ENCODE data around the gene GATA6.

Gene GATA6
- 3.2 to 3.9 reads per million in 2 donors for total RNA-seq

DNA sequence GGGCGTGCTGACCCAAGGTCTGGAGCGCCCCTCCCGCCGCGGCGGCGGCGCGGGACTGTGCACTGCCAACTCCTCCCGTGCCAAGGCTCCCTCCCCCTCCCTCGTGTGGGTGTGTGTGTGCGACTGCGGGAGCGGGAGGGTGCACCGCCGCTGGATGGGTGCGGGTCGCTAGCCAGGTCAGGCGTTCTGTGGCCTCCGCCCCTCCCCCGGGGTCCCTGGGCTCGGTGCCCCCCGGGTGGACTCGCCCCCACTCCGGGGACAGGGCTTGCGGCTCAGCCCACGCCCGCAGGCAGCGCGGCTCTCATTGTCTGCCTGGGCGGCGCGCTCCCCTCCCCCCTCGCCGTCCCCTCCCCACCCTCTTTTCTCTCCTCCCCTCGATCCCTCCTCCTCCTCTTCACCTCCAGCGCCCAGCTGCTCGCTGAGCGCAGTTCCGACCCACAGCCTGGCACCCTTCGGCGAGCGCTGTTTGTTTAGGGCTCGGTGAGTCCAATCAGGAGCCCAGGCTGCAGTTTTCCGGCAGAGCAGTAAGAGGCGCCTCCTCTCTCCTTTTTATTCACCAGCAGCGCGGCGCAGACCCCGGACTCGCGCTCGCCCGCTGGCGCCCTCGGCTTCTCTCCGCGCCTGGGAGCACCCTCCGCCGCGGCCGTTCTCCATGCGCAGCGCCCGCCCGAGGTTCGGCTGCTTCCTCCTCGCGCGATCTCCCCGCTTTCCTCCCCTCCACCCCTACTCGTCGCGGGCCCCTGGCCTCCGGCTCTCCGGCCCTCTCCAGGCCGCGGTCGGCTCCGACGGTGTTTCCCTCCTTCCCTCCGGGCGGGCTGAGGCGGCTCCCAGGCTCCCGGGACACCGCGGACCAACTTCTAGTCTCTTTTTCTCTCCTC lies at the start of gene GATA6:
Gene GATA6 (plus strand): TSS at position 579 of the 878 bp plus-strand sequence. CDS start 1,556 bp downstream, outside the sequence.
- peak; percentile 37 for DNase-seq

DNA sequence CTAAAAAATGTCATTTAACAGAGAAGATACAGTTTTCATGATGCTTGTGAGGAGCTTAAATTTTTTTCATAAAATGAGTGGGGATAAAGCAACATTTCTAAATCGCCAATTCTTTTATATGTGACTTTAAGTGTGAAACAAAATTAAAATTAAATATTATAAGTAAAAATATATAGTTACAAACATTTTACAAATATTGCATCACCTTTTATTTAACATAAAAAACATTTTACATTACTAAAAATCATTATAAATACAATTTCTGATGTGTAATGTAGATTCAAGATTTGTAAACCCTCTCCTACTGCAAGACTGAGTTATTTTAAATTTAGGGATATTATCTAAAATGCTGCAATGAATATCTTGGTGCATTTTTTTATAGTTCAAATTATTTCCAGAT lies 44.4 kb upstream of the GATA6 start:
- DNase-seq, result no peak

- no peak for DNase-seq
Measured at GRCh38 chr18:22128954-22129353, 40.4 kb upstream of the GATA6 start.

GRCh38 chr18:22129778-22130177 lies 39.6 kb upstream of the GATA6 start:
- DNase-seq, result no peak

DNA sequence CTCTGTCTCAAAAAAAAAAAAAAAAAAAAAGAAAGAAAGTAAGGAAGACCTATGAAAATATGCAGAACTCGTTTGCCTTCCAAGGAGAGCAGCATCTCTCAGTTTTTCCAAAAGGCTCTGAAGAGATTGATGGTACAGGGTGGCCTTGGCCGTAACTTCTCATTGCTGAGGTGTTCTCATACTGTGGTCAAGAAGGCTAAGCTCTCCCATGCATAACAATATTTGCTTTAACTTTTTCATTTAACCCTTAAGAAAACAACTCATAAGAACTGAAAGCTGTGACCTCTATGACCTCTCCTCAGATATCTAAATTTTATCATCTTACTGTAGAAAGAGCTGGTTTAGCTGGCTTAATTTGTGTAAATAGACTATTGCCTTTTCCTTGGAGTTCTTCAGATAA lies 37.1 kb upstream of the GATA6 start:
- DNase-seq, result no peak

DNA sequence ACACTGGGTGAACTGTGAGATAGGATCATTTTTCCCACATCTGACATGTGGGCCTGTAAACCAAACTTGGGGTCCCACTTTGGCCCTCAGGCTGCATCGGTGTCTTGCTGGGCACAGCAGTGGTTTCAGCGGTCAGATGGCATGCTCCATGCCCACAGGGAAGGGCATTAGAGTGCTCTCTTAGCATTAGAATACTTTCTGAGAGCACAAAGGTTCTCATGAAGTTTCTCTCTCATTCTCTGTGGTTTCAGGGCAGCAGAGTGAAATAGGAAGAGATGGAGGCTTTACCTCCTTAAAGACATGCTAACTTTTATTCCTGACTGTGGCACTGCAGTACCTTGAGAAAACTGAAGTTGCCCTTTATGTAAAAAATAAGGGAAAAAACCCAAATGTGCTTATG lies 36.6 kb upstream of the GATA6 start:
- DNase-seq, result no peak

DNA sequence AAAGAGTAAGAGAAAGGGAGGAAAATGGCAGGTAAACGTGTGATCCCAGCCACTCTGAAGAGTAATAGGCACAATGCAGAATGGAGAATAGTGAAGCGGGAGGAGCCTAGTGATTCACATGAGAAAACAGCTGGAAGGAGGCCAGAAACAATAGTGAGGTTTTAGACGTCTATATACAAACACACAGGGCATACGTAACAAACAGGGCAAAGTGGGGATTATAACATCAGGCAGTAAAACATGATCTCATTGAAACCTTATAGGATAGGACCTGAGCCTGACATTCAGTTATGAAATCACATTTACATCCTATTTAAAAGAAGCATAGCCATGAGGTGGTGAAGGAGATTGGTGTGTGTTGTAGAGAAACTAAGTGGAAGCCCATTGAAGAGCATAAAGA lies 33.0 kb upstream of the GATA6 start:
- no peak for DNase-seq

DNA sequence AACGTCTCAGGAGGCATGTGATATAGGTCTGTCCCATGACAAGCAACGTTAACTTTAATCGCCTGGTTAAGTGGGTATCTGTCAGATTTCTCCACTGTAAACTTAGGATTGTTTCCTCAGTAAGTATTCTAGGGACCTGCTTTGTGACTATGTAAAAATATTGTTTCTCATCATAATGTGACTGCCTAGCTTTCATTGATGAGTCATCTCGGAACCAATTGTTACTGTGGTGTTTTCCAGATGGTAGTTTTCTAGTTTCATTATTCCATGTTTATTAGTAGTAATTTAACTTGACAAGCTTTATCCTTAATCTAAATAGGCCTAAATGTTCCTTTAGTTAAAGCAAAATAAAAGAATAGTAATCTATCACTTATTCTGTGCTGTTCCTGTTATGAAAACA lies 28.2 kb upstream of the GATA6 start:
- DNase-seq, result no peak

DNA sequence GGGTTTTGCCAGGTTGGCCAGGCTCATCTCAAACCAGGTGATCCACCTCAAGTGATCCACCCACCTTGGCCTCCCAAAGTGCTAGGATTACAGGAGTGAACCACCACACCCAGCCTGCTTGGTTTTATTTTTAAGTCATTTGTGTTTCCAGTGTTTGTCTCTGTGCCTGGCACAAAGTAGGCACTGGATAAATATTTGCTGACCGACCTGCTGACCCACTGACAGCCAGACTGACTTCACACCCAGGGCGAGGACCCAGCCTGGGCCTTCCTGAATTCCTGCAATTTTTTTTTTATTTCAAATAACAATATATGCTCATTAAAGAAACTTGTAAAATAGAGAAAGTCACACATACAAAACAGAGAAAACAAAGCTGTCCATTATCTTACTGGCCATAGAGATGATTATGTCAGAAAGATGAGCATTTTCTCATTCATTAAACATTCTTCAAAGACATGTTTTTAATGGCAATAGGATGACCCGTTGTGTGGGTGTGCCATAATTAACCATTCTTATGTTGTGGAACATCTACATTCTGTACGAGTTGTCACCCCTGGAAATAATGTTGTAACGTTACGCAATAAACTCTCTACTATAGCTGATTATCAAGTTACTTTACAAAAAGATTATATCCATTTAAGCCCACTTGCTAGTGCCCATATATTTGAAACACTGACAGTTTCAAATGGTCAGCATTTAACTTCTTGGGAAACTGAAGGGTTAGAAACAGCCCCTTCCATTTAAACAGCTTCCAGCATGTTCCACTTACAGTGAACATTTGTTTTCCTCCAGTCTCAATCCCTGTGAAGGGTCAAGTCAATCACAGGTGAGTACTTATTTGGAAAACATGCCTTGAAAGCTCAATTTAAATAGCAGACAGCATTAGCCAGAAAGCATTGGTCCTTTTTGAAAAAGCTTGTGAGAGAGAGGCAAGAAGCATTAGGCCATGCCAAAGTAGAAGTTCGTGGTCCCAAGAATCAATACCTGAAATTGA lies 25.7 kb upstream of the GATA6 start:
- DNase-seq, result no peak

DNA sequence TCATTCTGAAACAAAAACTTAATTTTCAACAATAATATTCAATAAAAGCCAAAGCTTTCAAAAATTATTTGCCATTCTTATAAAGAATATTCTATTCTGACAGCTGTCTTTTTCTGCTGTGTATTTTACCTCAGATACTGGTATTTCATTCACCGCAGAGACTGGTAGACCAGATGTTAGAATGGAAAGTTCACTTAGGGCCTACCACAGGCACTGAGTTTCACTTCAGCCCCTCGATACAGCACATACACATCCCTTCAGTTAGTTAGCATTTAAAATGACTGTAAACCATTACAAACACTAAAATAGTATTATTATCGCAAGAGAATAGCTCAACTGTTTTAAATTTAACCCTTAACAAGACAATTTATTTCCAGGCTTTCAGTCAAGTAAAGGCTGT lies 24.2 kb upstream of the GATA6 start:
- DNase-seq, result no peak

DNA sequence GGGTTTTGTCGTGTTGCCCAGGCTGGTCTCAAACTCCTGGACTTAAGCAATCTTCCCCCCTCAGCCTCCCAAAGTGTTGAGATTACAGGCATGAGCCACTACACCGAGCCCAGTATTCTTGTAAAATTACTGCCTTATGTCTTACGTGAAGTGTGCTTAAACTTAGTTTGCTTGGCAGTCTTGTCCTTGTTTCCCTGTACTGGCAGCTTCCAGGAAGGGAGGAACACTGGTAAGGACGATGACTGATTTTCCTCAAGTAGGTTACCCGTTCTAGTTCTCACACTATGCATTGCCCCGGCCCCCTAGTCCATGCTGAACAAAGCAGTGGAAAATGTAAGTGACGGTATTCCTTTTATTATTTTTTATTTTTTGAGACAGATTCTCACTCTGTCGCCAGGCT lies 19.7 kb upstream of the GATA6 start:
- no peak for DNase-seq

DNA sequence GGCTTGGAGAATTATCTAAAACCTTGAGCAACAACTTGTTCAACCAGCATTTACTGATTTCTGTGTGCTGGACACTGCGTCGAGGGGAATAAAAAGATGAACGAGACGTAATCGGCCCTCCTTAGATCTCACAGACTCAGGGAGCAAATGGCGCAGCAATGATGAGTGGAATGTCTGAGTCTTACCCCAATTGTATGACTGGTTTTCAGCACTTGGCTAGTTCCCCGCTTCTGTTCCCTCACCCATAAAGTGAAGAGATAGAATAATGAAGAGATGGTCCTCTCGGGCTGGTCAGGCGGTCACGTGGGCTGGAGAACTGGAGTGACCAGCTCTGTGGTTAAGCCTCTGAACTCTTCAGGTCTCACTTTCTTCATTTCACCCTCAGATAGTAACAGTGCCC lies 17.3 kb upstream of the GATA6 start:
- no peak for DNase-seq

DNA sequence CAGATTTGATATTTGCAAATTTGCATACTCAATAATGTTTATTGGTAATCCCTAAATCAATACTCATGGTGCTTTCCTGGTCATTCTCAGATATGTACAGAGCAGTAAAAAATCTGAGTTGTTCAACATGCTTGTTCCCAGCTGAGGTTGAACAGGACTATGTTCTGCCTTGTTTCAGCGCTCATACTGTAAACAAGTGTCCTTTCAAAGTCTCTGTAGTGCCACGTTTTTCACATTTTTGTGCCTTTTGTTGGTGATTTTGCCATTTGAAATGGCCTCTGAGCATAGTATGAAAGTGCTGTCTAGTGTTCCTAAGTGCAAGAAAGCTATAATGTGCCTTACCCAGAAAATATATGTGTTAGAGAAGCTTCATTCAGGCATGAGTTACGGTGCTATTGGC lies 16.0 kb upstream of the GATA6 start:
- DNase-seq, result no peak

DNA sequence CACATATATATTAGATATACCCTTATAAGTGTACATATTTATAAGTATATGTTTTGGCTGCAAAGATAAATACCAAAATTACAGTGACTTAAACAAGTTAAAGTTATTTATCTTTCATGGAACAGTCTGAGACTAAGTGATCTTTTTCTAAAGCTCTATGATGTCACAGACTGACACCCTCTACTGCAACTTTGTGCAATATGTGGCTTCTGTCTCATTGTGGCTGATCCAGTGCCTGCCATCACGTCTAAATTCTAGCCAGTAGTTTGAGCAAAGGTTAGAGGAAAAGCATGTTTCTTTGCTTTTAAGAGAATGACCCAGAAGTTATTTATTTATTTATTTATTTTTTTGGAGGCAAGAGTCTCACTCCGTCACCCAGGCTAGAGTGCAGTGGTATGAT lies 13.8 kb upstream of the GATA6 start:
- no peak for DNase-seq

DNA sequence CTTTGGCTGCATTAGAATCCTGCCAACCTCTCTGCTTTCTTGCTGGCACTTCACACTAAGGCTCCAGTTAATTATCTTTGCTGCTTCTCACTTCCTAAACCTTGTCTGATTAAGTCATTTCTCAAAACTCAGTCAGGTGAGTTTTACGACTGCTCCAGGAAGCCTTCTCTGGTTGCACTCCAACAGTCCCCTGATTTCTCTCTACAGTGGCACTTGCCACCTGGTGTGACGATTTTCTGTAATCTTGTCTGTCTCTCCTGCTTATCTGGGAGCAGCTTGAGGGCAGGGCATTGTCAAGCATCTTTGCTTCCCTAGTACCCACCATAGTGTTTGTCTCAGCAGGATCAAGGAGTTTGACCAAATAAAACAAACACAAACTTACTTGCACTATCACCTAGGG lies 10.4 kb upstream of the GATA6 start:
- DNase-seq, result no peak

GRCh38 chr18:22161090-22161489 lies 8.3 kb upstream of the GATA6 start:
- no peak for DNase-seq

DNA sequence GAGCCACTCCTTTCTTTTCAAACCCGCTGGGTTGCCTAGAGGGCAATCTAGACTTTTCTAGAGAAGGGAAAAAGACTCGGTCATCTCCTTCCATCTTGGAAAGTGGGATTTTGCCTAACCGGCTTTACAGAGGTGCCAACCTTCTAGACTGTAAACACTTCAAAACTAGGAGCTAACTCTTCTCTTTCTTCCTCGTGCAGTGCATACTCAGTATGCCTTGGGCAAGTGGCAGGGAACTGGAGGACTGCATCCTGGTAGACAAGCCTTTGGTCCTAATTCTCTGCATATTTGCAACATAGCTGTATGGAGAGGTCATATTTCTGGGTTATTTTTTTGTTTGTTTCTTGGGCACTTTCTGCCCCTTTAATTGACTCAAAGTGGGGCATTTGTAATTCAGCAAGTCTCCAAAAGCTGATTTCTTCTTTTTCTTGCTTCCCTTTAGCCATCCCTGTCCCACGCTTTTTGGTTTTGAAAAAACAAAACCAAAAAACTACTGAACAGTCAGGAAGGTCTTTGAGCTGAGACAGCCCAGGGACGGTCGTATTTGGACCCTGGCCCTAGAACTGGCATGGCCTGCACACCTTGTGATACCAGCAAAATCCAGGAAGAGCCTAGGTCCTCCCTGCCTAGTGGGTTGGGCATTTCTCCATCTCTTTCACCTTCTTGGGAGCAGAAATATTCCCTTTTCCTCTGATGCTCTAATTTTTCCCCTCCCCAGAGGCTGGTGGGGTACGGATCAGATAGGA lies 5.8 kb upstream of the GATA6 start:
- DNase-seq, result no peak

- DNase-seq, result no peak
Measured at GRCh38 chr18:22164337-22165048, 4.9 kb upstream of the GATA6 start.

DNA sequence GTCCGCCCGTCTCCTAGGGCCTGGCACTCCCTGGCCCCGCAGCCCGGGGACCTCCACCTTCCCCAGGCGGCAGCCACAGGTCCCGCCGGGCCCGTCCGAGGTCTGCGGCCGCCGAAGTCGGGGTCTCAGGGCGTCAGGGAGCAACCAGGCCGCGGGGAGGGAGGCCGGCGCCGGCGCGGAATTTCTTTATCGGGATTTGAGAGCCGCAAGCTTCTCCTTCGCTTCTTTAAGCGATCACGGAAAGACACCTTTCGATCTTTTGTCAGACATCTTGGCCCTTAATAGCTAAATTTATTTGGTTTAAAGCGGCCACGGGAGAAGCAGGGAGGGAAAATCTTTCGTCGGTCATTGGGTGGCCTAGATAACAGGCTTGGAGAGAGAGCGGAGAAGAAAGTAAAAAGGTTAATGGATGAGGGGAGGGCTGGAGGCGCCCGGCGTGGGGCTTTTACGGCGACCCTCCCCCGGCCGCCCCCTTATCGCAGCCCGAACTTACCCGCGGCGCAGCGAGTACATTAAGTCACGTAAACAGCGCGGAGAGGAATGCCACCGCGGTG lies 4.3 kb upstream of the GATA6 start:
- peak; percentile 8 for DNase-seq

- no peak for DNase-seq
Measured at GRCh38 chr18:22165603-22166068, 3.8 kb upstream of the GATA6 start.

- no peak for DNase-seq
Measured at GRCh38 chr18:22166069-22166950, 3.1 kb upstream of the GATA6 start.

Measured in activated gamma-delta T cell (primary cell).